HG02973 (cell line): ENCODE measurements around the gene NEURL1B.

ENCODE experiments used
- ATAC-seq: cut with Tn5 transposase; IDR thresholded peaks from one replicate; pipeline ENCODE4 v1.9.1; 2021; ENCODE audit warnings: moderate library complexity; ENCODE audit not compliant: unreplicated experiment

The NEURL1B gene

GRCh38 chr5:172607213-172607793, 33.8 kb upstream of the NEURL1B start:
- ATAC-seq: no peak

GRCh38 chr5:172608773-172609172, 32.3 kb upstream of the NEURL1B start:
- ATAC-seq: no peak

GRCh38 chr5:172610643-172611042, 30.4 kb upstream of the NEURL1B start:
- ATAC-seq: no peak

- no peak for ATAC-seq
These were observed 29.1 kb upstream of the NEURL1B start for GRCh38 chr5:172611913-172612312.

GRCh38 chr5:172612771-172613170, 28.3 kb upstream of the NEURL1B start:
- no peak for ATAC-seq

GRCh38 chr5:172616136-172616535, 24.9 kb upstream of the NEURL1B start:
- ATAC-seq: no peak

GRCh38 chr5:172616730-172617129, 24.3 kb upstream of the NEURL1B start:
- ATAC-seq: no peak

GRCh38 chr5:172617817-172618216, 23.2 kb upstream of the NEURL1B start:
- no peak for ATAC-seq

GRCh38 chr5:172618574-172619365, 22.3 kb upstream of the NEURL1B start:
- no peak for ATAC-seq

GRCh38 chr5:172620506-172620905, 20.6 kb upstream of the NEURL1B start:
- no peak for ATAC-seq

- no peak for ATAC-seq
These were observed 18.7 kb upstream of the NEURL1B start for GRCh38 chr5:172622091-172623046.

GRCh38 chr5:172623313-172623980, 17.6 kb upstream of the NEURL1B start:
- ATAC-seq: no peak

- ATAC-seq: no peak
These were observed 16.7 kb upstream of the NEURL1B start for GRCh38 chr5:172624083-172624995.

GRCh38 chr5:172624996-172625964, 15.8 kb upstream of the NEURL1B start:
- ATAC-seq: no peak

GRCh38 chr5:172626031-172626581, 15.0 kb upstream of the NEURL1B start:
- ATAC-seq: no peak

GRCh38 chr5:172630082-172630481, 11.0 kb upstream of the NEURL1B start:
- ATAC-seq: no peak

GRCh38 chr5:172630482-172630881, 10.6 kb upstream of the NEURL1B start:
- no peak for ATAC-seq

GRCh38 chr5:172630986-172631385, 10.1 kb upstream of the NEURL1B start:
- ATAC-seq: no peak
